GM18909 (cell line): ENCODE measurements around the gene JARID2.
A peak's percentile ranks its signal among the peaks of the same experiment; 100 is the strongest.

ENCODE experiments used
- ATAC-seq: cut with Tn5 transposase; IDR thresholded peaks from one replicate; pipeline ENCODE4 v1.9.1; 2021; ENCODE audit warnings: mild to moderate bottlenecking; ENCODE audit not compliant: unreplicated experiment, poor library complexity

The JARID2 gene

GRCh38 chr6:15348528-15348927 lies 102.7 kb downstream of the JARID2 start:
- no peak for ATAC-seq

- no peak for ATAC-seq
Observed at GRCh38 chr6:15349379-15349778, 103.5 kb downstream of the JARID2 start.

DNA sequence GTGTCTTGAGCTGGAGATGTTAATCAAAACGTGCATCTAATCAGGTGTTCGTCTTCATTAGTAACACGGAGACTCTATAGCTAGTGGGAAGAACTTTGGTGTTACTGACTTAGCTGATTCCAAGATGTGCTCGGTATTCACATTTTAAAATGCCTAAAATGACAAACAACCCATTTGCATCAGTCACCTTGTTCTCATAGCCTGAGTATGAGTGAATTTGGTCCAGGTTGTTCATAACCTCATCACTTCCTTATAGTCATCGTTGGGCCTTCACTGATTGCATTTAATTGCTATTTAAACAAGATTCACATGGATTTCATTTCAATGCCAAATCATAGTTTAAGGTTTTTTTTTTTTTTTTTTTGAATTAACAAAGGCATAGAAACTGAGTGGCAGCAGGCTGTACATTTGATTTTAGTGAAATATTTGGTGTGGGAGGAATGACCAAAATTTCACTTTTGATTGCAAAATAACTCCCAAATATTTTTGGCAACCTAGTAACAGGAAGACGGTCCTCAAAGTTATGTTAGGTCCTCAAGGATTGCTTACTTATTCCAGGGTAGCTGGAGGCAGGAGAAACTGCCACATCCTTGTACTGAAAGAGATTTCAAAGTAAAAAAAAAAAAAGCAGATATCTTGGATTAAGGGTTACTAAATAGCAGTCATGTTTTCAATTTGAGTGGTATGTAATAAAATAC lies 104.7 kb downstream of the JARID2 start:
- no peak for ATAC-seq

DNA sequence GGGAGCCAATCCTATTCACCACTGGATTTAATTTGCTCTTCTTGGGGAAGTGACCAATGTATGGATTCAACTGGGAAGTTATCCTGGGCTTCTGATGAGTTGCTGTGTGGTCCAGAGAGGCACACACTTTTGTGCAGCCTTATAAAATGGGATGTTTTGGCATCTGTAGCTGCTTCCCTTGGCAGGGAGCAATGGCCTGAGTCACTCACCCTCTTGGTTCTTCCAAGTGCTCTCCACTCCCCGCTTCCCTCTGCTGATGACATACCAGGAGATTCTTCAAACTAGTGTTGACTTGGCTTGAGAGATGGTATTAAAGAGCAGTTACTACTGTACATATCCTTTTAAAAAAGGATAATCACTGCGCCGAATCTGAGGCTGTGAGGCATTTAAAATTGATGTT lies 105.8 kb downstream of the JARID2 start:
- no peak for ATAC-seq

- ATAC-seq: no peak
Observed at GRCh38 chr6:15352220-15352619, 106.4 kb downstream of the JARID2 start.

GRCh38 chr6:15352845-15353244 lies 107.0 kb downstream of the JARID2 start:
- ATAC-seq: no peak

DNA sequence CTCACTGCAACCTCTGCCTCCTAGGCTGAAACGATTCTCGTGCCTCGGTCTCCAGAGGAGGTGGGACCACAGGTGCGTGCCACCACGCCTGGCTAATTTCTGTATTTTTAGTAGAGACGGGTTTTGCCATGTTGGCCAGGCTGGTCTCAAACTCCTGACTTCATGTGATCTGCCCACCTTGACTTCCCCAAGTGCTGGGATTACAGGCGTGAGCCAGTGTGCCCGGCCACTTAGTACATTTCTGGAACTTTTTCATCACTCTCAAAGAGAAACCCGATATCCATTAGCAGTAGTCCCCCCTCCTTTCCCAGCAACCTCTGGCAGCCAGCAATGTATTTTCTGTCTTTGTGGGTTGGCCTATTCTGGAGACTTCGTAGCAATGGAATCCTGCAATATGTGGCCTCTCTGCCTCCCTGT lies 109.8 kb downstream of the JARID2 start:
- ATAC-seq: no peak

DNA sequence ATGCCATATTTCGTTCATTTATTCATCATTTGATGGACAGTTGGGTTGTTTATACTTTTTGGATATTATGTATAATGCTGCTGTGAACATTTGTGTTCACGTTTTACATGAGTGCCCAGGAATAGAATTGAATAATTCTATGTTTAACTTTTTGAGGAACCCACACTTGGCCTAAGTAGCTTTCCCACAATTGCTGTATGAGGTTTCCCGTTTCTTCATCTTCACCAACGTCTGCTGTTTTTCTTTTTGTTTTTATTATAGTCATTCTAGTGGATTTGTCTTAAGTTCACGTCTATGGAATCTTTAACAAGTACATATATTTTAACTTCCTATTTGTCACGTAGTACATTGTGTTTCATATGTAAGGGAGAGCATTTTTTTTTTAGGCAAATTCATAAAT lies 110.3 kb downstream of the JARID2 start:
- no peak for ATAC-seq

DNA sequence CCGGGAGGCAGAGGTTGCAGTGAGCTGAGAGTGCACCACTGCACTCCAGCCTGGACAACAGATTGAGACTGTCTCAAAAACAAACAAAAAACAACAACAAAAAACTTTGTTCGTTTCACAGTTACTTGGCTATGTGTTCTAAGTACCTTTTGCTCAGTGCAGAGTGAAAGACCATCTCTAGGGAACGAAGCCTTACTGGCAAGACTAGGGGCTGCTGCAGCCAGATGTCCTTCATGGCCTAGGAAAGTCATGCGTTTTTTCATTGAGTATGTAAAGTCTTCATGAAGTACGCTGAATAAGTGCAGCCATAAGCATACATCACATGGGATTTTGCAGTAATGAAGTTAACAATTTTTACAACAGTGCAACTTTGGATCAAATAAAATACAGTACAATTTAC lies 111.1 kb downstream of the JARID2 start:
- no peak for ATAC-seq

- ATAC-seq: no peak
Observed at GRCh38 chr6:15357782-15358181, 111.9 kb downstream of the JARID2 start.

DNA sequence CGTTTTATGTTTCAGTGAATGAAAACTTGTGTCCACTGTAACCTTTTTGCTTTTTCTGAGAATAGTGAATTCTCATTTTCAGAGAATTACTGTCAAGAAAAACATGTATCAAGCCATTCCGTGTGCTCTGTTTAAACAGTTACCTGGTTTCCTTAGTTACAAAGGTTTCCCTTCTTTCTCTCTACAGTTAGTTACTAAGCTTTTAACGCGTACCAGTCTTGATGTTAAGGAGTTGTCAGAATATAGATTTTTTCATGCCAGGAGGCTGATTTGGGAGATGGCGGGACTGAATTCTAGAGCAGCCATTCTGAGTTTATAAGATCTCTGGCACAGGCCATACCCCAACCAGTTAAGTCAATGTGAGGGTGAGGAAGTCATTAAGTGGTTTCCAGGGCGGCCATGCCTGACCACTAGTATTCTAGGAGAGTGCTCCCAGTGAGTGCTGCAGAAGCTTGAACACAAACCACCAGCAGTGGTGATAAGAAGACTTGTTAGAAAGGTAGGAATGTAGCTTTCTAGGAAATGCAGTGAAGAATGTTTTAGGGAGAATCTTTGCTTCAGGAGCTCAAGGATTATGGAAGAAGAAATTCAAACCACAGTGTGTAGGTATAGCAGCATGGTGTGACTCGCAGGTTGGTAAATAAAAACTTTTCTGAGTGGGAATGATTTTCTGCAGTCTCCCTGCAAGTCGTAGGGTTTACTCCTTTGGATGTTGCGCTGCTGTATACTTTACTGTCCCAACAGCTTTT lies 112.9 kb downstream of the JARID2 start:
- ATAC-seq: peak; percentile 45

DNA sequence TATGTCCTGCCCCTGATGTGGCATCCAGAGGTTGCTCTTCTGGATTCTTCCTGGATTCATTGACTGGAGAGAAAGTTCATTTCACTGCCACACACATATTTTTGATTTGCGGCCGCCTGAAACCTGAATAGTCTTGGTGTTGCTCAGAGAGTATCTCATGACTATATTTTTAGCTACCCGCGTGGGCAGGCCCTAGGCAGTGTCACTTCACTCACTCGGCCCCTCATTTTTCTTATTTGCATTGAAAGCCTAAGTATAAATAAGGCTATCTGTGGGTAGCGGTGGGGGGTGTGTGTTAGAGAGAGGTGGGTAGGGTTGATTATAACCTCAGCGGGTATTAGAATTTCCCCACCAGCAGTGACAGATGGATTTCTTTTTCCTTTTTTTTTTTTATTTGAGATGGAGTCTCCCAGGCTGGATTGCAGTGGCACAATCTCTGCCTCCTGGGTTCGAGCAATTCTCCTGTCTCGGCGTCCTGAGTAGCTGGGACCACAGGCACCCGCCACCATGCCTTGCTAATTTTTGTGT lies 113.5 kb downstream of the JARID2 start:
- peak; percentile 65 for ATAC-seq

DNA sequence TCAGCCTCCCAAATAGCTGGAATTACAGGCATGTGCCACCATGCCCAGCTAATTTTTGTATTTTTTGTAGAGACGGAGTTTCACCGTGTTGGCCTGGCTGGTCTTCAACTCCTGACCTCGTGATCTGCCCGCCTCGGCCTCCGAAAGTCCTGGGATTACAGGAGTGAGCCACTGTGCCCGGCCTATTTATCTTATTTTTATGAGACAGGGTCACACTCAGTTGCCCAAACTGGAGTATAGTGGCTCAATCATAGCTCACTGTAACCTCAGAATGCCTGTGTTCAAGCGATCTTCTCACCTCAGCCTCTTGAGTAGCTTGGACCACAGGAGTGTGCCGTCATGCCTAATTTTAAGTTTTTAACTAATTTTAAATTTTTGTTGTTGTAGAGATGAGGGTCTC lies 114.4 kb downstream of the JARID2 start:
- ATAC-seq: no peak

GRCh38 chr6:15361197-15361596 lies 115.3 kb downstream of the JARID2 start:
- no peak for ATAC-seq

DNA sequence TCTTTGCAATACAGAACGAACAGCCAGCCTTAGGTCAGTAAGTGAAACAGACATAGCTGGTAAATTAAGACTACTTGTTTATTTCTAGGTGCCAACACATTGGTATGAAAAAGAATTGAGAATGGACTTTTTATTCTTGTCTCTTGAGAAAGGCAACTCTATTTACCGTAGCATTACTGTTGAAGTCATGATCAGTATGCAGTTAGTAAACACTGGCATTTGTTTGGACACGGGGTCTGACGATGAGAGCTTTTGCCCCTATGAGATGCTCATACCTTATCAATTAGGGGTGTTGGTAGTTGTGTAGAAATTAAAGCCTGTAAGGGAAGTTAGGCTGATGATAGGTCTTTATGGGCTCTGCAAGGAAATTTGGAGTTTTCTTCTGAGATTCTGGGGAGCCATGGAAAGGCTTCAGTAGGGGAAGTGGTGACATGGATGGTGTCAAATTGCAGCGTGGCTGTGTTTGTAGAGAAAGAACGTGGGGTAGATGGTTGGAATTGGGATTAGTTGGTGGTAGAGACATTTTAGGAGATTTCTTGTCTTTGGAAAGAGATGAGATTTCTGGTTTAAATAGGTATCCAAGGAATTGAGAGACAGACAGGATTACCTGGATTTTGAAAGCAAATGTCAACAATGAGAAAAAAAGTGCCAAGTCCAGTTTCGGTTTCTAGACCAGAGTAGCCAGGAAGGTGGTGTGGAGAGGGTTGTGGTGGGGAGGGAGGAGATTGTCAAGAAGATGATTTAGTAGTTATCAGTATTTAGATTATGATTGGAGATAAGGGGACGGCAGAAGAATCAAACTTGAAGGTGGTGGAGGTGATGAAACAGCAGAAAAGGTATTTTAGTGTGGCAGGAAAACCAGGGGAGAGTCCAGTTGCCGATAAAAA lies 116.6 kb downstream of the JARID2 start:
- no peak for ATAC-seq

- no peak for ATAC-seq
Observed at GRCh38 chr6:15363164-15363522, 117.3 kb downstream of the JARID2 start.

GRCh38 chr6:15363523-15364400 lies 117.9 kb downstream of the JARID2 start:
- peak; percentile 56 for ATAC-seq

DNA sequence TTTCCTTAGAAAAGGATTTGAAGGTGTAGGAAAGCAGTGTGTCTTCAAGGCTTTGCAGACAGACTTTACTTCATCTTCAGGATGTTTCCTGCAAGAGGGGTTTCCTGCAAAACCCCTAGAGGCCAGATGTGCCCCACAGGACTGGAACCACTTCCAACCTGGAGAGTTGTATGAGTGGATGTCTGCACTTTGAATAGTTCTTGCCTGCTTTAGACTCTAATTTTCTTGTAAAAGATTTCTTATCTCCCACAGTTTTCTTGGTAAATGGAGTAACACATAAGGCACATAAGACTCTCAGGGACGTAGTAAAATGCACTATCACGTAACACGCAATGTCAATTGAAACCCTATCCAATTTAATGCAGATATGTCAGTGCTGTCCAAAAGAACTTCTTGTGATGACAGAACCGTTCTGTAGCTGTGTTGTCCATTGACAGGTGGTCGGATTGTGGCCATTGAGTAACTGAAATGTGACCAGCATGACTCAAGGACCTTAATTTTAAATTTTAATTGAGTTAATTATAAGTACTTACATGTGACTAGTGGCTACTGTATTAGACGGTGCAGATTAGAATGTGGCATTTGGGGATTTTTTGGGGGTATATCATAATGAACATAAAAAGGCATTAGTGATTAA lies 118.7 kb downstream of the JARID2 start:
- ATAC-seq: peak; percentile 7

DNA sequence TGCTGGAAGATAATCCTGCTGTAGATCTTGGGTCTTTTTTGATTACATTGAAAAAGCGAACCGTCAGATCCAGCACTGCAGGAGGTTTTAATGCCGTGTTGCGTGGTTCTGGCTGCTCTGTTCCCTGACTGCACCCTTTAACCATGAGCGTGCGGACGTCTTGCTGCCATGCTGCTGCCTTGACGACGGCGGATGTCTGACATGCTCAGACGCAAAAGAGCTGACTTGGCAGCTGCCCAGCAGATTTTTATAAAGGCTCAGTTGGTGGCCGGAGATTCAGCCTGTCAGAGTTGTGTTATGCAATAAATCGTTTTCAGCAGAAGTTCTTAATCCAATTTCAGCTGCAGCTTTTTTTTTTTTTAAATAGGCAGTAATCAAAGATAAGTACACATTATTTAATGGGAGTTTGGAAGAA lies 119.4 kb downstream of the JARID2 start:
- ATAC-seq: no peak
